NCI-H82 treated with DMSO at 0.1 percent for 48 hours (cell line): ENCODE measurements around the gene EMP3.
"Not testable (repeated sequence)": the region's sequence is repeated elsewhere in the genome, so short reads cannot be mapped to it uniquely, and the experiment has no call there.

ENCODE experiments used
- DNase-seq: peaks from one replicate; lab custom pipeline; 2025; ENCODE audit not compliant: unreplicated experiment; lab: John Stamatoyannopoulos, UW

EMP3 gene

DNA sequence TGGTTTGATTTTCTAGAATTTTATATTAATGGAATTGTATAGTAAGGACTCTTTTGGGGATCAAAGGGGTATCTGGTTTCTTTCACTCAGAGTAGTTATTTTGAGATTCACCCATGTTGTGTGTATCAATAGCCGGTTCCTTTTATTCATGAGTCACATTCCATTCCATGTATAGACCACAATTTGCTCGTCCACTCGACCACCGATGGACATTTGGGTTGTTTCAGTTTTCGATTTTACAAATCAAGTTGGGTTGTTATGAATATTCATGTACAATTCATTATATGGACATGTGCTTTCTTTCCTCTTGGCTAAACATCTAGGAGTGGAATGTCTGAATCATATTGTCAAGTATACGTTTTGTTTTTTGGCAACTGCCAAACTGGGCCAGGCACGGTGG is 9.6 kb upstream of the EMP3 start:
- no peak for DNase-seq

DNA sequence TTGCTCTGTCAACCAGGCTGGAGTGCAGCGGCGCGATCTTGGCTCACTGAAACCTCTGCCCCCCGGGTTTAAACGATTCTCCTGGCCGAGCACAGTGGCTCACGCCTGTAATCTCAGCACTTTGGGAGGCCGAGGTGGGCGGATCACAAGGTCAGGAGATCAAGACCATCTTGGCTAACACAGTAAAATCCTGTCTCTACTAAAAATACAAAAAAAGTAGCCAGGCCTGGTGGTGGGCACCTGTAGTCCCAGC is 7.7 kb upstream of the EMP3 start:
- DNase-seq, result not testable (repeated sequence)

DNA sequence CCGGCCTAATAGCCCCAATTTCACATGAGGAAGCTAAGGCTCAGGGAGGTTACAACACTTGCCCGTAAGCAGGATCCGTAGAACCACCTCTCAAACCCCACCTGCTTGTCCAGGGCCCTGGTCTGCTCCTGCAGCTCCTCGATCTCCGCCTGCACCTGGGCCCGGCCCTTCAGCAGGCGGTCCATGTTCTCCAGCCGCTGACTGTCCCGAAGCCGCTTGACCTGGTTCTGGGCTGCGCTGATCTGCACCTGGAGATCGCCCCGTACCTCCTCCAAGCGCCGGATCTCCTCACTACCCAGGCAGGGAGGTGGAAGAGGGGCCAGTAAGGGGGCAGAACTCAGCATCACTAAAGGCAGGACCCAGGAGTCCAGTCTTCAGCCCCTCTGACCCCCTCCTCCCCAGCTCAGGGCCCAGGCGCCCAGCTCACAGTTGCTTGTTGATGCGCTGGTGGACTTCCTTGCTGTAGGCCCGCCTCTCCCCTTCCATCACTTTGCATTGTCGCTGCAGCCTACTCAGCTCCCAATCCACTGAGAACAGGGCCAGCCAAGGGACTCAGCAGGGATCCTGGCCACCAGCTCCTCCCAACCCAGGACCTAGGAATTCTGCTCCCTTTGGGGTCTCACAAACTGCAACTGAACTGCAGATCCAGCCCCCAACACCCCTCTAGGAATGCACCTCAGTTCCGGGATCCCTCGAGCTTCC is 6.9 kb upstream of the EMP3 start:
- DNase-seq, result no peak

DNA sequence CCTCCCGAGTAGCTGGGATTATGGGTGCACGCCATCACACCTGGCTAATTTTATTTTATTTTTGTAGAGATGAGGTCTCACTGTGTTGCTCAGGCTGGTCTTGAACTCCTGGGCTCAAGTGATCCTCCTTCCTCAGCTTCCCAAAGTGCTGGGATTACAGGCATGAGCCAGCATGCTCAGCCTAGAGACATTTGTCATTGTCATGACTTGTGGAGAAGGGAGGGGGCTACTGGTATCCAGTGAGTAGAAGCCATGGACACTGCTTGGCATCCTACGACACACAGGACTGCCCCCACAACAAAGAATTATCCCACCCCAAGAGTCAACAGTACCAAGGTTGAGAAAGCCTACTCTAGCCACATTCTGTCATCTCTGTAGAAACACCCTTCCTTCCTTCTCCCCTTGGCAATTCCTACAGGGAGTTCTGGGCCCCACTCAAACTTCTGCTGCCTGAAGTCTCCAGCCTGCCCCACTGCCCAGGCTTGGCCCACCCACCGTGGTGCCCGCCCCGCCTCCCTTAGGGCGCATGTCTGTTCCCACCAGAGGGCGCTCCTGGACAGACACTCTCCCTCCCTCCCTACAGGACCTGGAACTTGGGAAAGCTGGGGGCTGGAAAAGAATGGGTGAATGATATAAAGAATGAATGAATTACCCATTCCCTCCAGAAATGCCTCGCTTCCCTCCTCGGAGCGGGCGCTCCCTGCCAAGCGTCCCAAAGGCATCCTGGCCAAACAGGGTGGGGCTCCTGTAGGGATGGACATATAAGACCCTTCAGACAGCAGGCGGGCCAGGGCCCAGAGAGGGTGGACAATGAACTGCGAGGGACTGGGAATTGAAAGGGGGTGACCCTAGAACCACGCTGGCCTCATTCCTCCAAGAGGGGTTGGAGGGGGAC is 5.5 kb upstream of the EMP3 start:
- DNase-seq, result peak; percentile 42

DNA sequence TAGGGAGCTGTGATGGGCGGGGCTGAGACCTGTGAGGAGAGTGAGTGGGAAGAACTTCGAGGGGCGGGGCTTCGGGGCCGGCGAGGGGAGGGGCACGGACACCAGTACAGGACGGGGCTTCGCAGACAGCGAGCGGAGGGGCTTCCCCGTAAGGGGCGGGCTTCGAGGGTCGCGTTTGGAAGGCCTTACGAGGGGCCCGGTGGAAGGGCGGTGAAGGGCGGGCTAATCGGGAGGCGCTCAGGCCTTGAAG is 4.1 kb upstream of the EMP3 start:
- DNase-seq, result peak; percentile 98

DNA sequence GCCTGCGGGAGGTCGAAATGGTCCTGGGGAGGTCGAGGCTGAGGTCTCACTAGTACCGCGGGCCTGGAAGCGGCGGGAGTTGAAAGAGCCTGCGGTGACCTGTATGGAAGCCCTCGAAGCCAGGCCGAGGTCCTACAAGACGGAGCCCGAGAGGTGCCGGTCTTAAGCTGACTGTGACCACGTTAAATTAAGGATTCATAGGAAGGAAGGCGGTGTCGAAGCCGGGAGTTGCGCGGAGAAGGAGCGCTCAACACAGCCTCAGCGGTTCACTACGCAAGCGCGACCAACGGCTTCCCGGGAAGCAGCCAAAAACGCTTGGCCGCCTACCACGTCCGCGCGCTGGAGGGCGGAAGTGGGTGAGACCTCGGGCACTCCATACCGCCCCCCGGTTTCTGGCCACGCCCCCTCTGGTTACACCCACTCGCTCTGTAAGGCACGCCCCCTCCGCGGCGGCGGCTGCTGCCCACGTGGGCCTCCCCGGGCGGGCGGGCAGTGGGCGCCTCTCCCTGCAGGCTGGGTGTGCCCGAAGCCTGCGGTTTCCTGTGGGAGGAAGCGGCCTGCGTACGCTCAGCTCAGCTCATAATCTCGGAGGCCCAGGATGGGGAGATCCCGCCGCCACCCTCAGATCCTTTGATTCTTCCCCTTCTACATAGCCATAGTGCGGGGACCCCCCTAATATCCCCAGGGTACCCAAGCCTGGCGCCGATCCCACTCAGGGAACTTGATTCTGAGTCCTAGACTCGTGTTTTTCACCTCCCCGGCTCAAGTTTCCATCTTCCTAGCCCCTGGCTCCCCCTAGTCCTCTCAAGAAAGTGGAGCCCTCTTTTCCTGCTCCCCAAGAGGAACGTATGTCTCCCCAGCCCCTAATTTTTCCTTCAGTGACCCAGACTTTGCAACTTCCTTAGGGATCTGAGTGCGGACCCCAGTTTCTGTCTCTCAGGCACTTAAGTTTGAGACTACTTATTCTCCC is 3.4 kb upstream of the EMP3 start:
- peak; percentile 92 for DNase-seq

DNA sequence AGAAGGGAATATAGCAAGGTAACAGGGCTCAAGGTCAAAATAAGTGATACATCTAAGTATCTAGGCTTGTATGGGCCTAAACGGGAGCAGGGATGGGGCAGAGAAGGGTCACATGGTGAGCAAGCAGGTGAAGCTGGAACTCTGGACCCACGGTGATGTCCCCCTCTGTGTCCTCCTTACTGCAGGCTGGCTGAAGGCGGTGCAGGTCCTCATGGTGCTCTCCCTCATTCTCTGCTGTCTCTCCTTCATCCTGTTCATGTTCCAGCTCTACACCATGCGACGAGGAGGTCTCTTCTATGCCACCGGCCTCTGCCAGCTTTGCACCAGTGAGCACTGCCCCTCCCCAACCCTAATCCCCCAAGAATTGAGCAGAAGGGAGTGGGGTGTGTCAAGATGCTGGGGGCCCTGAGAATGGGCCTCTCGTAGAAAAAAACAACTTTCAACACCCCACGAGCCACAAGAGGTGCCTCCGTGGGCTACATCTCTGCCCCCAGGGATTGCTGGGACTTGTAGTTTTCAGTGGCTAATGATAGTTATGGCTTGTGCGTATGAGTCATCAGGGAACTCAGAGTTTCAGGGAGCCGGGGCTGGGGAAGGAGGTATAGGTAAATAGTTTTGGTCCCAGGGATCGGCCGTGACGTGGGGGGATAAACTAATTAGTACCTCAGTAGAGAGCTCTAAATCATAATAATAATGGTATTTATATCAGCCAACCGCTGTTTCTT is 4.0 kb downstream of the EMP3 start:
- no peak for DNase-seq

DNA sequence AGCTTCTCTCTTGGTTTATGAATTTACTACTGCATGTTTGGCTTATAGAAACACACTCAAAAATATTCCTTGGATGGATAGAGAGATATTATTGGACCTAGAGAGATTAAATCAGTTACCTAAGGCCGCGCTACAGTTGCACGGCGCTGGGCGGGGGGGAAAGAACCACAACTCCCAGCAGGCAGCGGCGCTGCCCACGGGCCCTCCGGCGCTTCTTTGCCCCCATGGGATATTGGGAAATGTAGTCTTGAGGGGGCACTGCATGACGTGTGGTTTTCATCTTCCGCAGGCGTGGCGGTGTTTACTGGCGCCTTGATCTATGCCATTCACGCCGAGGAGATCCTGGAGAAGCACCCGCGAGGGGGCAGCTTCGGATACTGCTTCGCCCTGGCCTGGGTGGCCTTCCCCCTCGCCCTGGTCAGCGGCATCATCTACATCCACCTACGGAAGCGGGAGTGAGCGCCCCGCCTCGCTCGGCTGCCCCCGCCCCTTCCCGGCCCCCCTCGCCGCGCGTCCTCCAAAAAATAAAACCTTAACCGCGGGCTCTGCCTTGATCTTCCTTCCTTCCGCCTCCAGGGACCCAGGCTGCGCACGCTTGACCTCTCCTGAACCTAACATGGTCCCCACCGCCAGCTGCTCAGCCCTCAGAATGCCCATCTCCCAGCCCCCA is 4.8 kb downstream of the EMP3 start:
- DNase-seq, result peak; percentile 92

DNA sequence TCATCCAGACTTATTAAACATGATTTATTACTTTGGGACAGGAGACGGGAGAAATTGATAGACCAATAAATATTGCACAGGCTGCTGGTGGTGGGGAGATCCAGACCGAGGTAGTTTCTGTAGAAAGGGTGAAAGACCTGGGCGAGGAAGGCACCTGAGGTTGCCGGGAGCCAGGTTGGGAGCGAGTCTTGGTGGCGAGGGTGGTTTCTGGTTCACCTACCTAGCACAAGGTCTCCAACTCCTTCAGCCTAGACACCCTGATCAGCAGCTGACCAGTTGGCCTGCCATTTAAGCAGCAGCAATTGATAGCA is 7.0 kb downstream of the EMP3 start:
- DNase-seq, result no peak

DNA sequence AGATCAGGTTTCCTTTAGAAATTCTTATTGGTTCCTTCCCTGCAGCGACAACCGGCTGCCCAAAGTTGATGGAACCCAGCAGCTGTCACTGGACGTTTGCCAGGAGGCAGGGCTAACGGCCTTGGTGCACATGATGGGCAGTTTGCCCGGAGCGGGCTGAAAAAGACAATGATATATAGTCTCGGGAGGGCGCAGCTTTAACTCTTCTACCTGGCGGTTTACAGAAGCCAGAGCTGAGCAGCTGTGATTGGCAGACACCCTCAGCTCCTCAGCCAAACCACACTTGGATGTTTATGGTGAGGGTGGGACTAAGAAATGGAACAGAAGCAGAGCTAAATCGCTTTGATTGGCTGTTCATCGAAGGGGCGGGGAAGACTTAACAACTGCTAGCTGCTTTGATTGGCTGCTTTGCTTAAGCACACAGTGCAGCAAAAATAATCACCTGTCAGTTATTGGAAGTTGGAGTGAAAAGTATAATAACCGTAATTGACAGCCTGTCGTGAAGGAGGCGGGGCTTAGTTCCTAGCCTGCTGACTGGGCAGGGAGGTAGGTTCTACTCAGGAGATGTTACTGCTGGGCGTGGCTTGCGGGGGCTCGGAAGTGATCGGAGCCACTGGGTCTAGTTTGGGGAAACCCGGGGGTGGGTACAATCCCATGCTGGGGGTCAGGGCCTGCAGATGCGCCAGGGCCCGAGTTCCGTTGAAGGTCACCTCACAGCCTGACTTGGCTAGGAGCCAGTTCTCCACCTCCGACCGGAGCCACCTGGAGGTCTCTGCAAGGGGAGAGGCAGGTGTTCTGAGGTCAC is 7.5 kb downstream of the EMP3 start:
- DNase-seq, result peak; percentile 99

DNA sequence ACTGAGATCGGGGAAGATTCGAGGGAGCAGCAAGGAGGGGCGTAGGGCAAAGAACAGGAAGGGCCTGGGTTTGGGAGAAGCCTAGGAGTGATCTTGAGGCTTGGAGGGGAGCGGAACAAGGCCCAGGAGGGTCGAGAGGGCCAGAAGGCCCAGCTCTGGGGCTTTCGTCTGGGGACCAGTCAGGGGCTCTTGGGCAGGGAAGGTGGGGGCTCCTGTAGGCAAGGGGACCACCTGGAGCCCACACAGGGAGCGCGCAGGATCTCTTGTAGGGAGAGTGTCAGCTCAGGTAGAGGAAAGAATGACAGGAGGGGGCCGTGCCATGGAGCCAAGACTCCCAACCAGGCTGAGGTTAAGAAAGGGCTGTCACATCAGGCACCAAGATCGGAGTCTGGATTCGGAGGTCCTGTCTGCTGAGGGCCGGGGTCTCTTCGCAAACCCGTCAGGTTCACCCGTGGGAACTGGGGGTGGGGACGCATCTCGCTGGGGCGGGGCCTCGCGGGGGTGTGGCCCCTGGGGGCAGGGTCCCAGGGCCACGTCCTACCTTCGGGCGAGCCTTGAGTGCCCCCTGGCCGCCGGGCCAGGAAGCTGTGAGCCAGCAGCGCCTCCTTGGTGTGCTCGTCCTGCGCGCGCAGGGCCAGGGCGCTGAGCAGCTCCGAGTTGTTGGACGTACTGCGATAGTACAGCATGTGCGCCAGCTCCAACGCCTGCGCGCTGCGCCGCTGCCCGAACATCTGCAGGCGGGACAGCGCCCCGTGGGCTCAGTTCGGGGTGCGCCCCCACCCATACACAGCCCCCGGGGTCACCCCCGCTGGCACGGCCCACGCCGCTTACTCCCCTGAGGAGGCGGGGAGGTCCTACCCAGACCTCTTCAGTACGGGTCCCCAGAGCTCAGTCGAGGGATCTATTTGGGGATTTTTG is 8.4 kb downstream of the EMP3 start:
- DNase-seq, result peak; percentile 72

DNA sequence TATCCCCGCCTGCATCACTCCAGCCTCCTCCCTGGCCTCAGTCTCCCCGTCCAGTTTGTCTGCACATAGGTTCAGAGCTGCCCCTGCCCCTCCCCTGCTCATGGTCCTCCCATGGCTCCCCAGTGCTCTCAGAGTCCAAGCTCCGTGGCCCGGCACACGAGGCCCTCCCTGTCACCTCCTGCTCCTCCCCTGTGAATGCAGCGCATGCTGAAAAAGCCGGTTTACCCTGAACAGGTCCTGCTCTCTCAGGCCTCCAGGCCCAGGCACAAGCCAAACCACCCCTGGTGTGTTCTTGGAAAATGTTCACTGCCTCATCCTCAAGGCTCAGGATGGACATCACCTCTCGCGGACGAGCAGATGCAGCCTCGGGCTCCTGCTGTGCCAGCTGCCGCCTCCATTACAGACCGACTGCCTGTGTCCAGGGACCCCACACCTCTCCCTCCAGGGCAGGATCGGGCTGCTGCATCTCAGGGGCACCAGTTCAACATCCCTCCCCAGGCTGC is 13.0 kb downstream of the EMP3 start:
- no peak for DNase-seq

DNA sequence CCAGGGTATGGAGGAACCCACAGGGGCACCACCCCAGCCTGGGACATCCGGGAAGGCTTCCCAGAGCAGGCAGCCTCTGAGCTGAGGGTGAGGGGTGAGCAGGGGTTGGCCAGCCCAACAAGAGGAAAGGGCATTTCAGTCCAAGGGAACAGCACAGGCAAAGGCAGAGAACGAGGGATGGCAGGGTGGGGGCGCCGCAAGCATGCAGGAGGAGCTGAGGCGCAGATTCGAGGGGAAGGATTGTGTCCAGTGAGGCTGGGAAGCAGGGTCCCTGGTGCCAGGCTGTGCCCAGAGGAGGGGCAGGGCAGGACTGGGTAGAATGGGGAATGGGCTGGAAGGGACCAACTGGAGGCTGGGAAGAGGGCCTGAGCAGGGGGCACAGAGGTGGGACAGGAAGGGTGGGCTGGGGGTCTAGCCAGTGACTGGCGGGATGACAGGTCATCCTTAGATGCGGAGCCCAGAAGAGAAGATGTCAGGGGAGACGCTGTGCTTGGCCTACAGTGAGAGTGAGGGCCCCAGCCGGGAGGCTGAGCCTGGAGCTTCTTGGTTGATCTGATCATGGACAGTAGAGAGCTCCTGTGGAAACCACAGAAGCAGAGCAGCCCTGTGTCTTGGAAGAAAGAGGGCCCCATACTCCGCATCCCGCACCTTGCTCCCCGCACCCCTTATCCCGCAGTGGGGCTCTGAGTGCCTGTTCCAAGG is 13.6 kb downstream of the EMP3 start:
- no peak for DNase-seq

DNA sequence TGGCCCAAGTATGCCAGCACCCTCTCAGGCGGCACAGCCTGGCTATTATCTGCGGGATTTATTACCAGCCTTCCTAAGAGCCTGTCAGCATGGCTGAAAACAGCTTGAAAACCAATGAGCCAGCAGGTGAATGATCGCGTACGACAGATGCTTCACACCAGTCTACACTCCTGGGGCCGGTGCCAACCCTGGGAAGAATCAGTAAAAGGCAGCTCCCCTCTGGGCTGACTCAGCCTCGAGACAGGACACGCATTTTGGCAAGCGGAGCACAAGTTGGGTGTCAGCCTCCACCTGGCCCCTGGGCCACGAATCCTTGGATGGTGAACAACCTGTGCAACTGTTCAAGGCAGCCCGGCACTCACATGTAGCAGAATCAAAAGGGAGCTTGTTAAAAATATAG is 15.6 kb downstream of the EMP3 start:
- no peak for DNase-seq

DNA sequence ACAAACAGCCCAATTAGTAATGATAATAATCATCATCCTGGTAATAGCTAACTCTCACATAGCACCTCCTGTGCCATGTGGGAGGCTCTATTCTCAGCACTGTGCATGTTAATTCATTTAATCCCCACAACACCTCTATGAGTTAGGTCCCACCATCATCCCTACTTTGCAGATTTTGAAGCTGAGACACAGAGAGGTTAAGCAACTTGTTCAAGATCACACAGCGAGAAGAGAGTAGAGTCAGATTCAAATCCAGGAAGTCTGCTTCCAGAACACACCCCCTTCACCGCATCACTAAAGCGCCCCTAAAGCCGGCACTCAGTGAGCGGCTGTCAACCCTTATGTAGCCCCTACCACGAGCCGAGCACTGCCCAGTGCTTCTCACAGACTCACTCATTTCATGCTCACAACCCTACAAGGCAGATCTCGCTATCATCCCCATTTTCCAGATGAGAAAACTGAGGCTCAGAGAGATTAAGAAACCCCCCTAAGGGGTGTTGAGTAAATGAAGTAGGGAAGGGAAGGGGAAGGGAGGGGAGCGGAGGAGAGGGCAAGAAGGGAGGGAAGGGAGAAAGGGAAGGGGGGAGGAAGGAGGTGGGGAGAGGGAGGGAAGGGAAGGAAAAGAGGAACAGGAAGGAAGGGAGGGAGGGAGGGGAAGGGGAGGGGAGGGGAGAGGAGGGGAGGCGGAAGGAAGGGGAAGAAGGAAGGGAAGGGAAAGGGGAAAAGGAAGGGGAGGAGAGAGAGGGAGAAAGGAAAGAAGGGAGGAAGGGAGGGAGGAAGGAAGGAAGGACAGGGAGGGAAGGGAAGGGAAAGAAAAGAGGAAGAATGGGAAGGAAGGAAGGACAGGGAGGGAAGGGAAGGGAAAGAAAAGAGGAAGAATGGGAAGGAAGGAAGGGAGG is 16.4 kb downstream of the EMP3 start:
- DNase-seq, result no peak

DNA sequence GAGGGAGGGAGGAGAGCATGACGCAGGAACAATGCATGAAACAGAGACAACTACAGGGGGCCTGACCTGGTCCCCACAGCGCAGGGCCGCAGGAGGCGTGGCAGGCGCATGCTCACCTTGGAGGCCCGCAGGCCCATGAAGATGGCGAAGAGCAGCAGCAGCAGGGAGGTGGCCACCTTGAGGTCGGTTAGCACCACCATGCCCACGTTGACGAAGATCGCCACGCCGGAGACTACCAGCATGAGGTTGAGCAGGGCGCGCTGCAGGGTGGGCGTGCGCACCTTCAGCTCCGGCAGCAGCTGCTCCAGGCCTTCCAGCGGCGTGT is 17.0 kb downstream of the EMP3 start:
- DNase-seq, result no peak

DNA sequence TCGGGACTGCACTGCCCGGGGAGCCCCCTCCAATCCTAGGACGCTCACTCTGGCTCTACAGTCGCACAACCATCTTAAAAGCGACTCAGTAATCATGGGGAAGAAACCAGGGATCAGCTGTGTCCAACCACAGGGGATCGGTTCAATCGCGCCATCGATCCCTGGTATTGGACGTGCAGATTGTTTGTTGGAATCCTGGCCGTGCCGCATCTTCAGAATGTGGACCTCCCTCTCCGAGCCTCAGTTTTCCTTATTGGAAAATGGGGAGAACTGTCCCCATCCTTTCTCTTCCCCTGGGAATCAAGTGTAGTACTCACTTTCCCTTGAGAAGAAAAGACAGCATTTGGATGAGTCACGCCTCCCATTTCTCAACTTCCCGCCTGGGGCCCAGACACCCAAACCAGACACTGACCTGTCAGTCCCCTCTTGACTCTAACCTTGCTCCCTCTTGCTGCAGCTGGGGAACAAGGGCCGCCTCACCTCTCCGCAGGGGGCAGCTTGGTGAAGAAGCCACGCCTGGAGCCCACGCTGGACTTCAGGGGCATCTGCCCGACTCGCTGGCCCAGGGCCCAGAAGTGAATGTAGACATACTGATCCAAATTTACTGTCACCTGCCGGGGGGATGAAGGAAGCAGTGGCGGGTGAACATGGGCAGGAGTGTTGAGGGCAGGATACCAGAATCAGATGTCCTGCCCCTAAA is 17.6 kb downstream of the EMP3 start:
- DNase-seq, result no peak
